ENCODE results near the gene TBC1D22A. TPM values are rescaled to one million over a fixed set of nuclear protein-coding genes. Genes with fewer than 3 reads are reported as not detected.

TBC1D22A gene
- total and polyA plus RNA-seq, 2 experiments from 2014 or later: 9.6 to 13.3 TPM

DNA sequence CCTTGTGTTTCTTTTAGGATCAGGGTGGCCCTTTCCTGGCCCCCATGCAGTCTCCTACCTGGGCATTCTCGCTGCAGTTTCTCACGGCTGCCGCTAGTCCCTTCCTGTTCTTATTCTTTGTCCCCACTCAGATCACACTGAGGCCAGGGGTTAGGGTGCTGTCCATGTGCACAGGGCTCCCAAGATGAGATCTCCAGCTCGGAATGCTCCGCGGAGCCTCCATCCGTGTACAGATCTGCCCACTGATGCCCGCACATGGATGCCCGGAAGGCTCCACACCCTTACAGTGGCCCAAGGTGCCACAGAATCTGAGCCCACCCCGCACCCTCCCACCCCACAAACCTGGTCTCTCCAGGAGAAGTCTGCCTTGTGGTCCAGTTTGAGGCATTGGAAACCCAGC is 457.3 kb downstream of the TBC1D22A start:
- Histone ChIP-seq H3K4me1 (ENCODE audit: insufficient read depth) (no peaks in the 10 kb centered on the region), H3K4me3 (no peak overlapping the region), H3K27me3 (ENCODE audit: insufficient read depth) (no peaks in the 10 kb centered on the region), H3F3A (replicated peaks; ENCODE audit: low read depth) (peaks cover 6% of the 10 kb centered on the region; the same call in 1 of the 2 replicates), H3K4me2 (no peak overlapping the region), H3K36me3 (ENCODE audit: insufficient read depth) (peaks cover 3% of the 10 kb centered on the region; the same call in 1 of the 2 replicates), H3K9me2 (ENCODE audit: insufficient read depth) (no peaks in the 10 kb centered on the region), H3K79me2 (replicated peaks; ENCODE audit: insufficient read depth) (no peaks in the 10 kb centered on the region), H3K27ac (ENCODE audit: low read depth) (no peak overlapping the region), H4K20me1 (replicated peaks; ENCODE audit: insufficient read depth) (no peaks in the 10 kb centered on the region), H2AFZ (no peak overlapping the region)
- Mint-ChIP-seq H3K27me3 (ENCODE audit: insufficient read depth, low read depth, poor library complexity) (peaks cover 4% of the 10 kb centered on the region), H3K9me3 (peaks cover 90% of the 10 kb centered on the region), H3K27ac (no peak overlapping the region), H3K4me3 (no peak overlapping the region), H3K36me3 (ENCODE audit: low read depth) (peaks cover 38% of the 10 kb centered on the region), H3K4me1 (no peaks in the 10 kb centered on the region; the same call in 2 of the 3 replicates)
- DNase-seq (ENCODE audit: low spot score) (no peak), ATAC-seq (no peak)
- TF ChIP-seq, protein P1, sequence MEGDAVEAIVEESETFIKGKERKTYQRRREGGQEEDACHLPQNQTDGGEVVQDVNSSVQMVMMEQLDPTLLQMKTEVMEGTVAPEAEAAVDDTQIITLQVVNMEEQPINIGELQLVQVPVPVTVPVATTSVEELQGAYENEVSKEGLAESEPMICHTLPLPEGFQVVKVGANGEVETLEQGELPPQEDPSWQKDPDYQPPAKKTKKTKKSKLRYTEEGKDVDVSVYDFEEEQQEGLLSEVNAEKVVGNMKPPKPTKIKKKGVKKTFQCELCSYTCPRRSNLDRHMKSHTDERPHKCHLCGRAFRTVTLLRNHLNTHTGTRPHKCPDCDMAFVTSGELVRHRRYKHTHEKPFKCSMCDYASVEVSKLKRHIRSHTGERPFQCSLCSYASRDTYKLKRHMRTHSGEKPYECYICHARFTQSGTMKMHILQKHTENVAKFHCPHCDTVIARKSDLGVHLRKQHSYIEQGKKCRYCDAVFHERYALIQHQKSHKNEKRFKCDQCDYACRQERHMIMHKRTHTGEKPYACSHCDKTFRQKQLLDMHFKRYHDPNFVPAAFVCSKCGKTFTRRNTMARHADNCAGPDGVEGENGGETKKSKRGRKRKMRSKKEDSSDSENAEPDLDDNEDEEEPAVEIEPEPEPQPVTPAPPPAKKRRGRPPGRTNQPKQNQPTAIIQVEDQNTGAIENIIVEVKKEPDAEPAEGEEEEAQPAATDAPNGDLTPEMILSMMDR (conservative IDR thresholded peaks at IDR 0.05; ENCODE audit: low read depth in 2 of 2): no peak
- TF ChIP-seq, protein P2, sequence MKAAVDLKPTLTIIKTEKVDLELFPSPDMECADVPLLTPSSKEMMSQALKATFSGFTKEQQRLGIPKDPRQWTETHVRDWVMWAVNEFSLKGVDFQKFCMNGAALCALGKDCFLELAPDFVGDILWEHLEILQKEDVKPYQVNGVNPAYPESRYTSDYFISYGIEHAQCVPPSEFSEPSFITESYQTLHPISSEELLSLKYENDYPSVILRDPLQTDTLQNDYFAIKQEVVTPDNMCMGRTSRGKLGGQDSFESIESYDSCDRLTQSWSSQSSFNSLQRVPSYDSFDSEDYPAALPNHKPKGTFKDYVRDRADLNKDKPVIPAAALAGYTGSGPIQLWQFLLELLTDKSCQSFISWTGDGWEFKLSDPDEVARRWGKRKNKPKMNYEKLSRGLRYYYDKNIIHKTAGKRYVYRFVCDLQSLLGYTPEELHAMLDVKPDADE (IDR thresholded peaks at IDR 0.05): no peak
- TF ChIP-seq, protein P3, sequence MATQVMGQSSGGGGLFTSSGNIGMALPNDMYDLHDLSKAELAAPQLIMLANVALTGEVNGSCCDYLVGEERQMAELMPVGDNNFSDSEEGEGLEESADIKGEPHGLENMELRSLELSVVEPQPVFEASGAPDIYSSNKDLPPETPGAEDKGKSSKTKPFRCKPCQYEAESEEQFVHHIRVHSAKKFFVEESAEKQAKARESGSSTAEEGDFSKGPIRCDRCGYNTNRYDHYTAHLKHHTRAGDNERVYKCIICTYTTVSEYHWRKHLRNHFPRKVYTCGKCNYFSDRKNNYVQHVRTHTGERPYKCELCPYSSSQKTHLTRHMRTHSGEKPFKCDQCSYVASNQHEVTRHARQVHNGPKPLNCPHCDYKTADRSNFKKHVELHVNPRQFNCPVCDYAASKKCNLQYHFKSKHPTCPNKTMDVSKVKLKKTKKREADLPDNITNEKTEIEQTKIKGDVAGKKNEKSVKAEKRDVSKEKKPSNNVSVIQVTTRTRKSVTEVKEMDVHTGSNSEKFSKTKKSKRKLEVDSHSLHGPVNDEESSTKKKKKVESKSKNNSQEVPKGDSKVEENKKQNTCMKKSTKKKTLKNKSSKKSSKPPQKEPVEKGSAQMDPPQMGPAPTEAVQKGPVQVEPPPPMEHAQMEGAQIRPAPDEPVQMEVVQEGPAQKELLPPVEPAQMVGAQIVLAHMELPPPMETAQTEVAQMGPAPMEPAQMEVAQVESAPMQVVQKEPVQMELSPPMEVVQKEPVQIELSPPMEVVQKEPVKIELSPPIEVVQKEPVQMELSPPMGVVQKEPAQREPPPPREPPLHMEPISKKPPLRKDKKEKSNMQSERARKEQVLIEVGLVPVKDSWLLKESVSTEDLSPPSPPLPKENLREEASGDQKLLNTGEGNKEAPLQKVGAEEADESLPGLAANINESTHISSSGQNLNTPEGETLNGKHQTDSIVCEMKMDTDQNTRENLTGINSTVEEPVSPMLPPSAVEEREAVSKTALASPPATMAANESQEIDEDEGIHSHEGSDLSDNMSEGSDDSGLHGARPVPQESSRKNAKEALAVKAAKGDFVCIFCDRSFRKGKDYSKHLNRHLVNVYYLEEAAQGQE (IDR thresholded peaks at IDR 0.05; ENCODE audit: unreplicated experiment): no peak
- no peak for TF ChIP-seq JUNB (IDR thresholded peaks at IDR 0.05; ENCODE audit: unreplicated experiment)
- TF ChIP-seq EZH2 (IDR thresholded peaks at IDR 0.05; ENCODE audit: low read depth, unreplicated experiment): no peak
- TF ChIP-seq EZH2phosphoT487 (IDR thresholded peaks at IDR 0.05; ENCODE audit: unreplicated experiment): no peak
- TF ChIP-seq ZNF114 (CRISPR knock-in tag; IDR thresholded peaks at IDR 0.05): no peak
- no peak for TF ChIP-seq STAT1 (IDR thresholded peaks at IDR 0.05; ENCODE audit: unreplicated experiment)
- no peak for TF ChIP-seq POLR2AphosphoS5 (IDR thresholded peaks at IDR 0.05; ENCODE audit: low read depth)
- TF ChIP-seq, protein P4, sequence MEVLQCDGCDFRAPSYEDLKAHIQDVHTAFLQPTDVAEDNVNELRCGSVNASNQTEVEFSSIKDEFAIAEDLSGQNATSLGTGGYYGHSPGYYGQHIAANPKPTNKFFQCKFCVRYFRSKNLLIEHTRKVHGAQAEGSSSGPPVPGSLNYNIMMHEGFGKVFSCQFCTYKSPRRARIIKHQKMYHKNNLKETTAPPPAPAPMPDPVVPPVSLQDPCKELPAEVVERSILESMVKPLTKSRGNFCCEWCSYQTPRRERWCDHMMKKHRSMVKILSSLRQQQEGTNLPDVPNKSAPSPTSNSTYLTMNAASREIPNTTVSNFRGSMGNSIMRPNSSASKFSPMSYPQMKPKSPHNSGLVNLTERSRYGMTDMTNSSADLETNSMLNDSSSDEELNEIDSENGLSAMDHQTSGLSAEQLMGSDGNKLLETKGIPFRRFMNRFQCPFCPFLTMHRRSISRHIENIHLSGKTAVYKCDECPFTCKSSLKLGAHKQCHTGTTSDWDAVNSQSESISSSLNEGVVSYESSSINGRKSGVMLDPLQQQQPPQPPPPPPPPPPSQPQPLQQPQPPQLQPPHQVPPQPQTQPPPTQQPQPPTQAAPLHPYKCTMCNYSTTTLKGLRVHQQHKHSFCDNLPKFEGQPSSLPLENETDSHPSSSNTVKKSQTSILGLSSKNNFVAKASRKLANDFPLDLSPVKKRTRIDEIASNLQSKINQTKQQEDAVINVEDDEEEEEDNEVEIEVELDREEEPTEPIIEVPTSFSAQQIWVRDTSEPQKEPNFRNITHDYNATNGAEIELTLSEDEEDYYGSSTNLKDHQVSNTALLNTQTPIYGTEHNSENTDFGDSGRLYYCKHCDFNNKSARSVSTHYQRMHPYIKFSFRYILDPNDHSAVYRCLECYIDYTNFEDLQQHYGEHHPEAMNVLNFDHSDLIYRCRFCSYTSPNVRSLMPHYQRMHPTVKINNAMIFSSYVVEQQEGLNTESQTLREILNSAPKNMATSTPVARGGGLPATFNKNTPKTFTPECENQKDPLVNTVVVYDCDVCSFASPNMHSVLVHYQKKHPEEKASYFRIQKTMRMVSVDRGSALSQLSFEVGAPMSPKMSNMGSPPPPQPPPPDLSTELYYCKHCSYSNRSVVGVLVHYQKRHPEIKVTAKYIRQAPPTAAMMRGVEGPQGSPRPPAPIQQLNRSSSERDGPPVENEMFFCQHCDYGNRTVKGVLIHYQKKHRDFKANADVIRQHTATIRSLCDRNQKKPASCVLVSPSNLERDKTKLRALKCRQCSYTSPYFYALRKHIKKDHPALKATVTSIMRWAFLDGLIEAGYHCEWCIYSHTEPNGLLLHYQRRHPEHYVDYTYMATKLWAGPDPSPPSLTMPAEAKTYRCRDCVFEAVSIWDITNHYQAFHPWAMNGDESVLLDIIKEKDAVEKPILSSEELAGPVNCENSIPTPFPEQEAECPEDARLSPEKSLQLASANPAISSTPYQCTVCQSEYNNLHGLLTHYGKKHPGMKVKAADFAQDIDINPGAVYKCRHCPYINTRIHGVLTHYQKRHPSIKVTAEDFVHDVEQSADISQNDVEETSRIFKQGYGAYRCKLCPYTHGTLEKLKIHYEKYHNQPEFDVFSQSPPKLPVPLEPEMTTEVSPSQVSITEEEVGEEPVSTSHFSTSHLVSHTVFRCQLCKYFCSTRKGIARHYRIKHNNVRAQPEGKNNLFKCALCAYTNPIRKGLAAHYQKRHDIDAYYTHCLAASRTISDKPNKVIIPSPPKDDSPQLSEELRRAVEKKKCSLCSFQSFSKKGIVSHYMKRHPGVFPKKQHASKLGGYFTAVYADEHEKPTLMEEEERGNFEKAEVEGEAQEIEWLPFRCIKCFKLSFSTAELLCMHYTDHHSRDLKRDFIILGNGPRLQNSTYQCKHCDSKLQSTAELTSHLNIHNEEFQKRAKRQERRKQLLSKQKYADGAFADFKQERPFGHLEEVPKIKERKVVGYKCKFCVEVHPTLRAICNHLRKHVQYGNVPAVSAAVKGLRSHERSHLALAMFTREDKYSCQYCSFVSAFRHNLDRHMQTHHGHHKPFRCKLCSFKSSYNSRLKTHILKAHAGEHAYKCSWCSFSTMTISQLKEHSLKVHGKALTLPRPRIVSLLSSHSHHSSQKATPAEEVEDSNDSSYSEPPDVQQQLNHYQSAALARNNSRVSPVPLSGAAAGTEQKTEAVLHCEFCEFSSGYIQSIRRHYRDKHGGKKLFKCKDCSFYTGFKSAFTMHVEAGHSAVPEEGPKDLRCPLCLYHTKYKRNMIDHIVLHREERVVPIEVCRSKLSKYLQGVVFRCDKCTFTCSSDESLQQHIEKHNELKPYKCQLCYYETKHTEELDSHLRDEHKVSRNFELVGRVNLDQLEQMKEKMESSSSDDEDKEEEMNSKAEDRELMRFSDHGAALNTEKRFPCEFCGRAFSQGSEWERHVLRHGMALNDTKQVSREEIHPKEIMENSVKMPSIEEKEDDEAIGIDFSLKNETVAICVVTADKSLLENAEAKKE (CRISPR knock-in tag; IDR thresholded peaks at IDR 0.05): no peak
- no peak for TF ChIP-seq ZNF331 (CRISPR knock-in tag; IDR thresholded peaks at IDR 0.05; ENCODE audit: low read depth)
- TF ChIP-seq CREB1 (CRISPR knock-in tag; IDR thresholded peaks at IDR 0.05; ENCODE audit: low read depth): no peak
- TF ChIP-seq NANOG (IDR thresholded peaks at IDR 0.05; ENCODE audit: borderline replicate concordance): no peak
